Measurements from ENCODE around the gene SLC13A2.
"Not testable (repeated sequence)": the region's sequence is repeated elsewhere in the genome, so short reads cannot be mapped to it uniquely, and the experiment has no call there.

The SLC13A2 gene, protein sequence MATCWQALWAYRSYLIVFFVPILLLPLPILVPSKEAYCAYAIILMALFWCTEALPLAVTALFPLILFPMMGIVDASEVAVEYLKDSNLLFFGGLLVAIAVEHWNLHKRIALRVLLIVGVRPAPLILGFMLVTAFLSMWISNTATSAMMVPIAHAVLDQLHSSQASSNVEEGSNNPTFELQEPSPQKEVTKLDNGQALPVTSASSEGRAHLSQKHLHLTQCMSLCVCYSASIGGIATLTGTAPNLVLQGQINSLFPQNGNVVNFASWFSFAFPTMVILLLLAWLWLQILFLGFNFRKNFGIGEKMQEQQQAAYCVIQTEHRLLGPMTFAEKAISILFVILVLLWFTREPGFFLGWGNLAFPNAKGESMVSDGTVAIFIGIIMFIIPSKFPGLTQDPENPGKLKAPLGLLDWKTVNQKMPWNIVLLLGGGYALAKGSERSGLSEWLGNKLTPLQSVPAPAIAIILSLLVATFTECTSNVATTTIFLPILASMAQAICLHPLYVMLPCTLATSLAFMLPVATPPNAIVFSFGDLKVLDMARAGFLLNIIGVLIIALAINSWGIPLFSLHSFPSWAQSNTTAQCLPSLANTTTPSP

DNA sequence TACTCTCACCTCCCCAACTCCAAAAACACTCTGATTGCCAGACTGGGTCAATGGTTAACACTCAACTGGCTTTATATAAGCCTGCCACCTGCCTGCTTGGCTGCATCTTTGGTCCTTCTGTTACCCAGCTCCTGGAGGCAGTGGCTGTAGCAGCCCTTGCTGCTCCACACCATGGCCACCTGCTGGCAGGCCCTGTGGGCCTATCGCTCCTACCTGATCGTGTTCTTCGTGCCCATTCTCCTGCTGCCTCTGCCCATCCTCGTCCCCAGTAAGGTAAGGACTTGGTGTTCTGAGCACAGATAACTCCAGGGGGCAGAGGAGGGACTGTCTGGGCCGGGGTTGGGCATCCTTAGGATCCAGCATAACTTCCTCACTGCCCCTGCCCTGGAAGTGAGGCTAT, at the start of gene SLC13A2:
TSS of gene SLC13A2 (plus strand) at position 103 of the 400 bp plus-strand sequence. CDS start at position 172, 69 bp downstream.
- DNase-seq: no peak

DNA sequence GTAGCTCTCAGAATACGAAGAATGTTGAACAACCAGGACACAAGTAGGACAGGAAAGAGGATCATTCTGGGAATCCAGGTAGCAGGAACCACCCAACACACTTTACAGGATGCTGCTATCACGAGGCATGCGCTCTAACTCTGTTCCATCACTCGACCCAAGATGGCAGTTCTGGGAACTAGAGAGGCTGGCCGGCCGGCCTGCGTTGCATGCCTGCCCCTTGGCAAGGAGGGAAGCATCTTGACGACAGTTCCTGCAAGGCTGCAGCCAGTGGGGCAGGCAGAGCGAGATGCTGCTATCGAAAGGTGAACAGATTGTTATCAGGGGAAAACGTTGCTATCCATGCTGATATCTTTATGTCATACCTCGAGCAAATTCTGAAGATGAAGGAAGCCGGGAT, 48.2 kb upstream of the SLC13A2 start:
- DNase-seq: no peak

DNA sequence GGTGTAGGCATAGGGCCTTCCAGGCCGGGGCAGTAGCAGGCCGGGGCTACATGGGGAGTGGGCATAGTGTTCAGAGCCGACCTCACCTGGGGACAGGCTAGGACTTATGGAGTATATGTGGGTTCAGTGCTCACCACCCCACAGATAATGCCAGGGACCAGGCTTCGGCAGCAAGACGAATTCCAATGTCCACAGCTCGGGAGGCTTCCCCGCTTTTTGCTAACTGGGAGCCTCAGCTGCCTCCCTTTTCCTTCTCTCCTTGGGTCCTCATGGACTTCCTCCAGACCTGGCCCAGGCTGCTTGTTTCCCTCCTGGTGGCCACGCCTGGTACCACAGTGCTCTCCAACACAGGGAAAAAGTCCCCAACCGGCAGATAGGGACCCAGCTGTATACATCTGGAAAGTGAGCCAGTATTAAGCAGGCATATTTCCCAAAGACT, 47.3 kb upstream of the SLC13A2 start:
- no peak for DNase-seq

DNA sequence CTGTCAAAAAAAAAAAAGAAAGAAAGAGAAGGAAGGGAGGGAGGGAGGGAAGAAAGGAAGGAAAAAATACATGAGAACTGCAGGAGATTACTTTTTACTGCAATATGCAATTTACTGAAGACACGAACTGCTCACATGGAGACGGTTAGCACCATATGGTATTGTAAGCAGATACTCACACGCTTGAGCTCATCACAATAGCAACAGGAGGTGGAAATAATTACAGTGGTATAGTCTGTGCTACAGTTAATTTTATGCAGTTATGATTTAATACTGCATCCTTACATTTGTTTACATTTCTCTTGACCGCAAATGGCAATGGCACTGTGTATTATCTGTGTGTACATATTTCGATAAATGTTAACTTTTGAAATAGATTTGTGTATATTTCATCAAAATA, 46.1 kb upstream of the SLC13A2 start:
- no peak for DNase-seq

DNA sequence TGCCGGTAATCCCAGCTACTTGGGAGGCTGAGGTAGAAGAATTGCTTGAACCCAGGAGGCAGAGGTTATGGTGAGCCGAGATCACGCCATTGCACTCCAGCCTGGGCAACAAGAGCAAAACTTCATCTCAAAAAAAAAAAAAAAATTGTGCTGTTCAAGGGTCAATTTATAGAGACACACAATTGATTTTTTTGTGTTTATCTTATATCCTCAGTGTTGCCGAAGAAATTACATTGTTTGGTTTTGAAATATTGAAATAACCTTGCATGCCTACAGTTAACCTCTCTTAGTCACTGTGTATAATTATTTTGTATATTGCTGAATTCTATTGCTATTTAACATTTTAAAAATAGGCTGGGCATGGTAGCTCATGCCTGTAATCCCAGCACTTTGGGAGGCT, 45.5 kb upstream of the SLC13A2 start:
- not testable (repeated sequence) for DNase-seq

DNA sequence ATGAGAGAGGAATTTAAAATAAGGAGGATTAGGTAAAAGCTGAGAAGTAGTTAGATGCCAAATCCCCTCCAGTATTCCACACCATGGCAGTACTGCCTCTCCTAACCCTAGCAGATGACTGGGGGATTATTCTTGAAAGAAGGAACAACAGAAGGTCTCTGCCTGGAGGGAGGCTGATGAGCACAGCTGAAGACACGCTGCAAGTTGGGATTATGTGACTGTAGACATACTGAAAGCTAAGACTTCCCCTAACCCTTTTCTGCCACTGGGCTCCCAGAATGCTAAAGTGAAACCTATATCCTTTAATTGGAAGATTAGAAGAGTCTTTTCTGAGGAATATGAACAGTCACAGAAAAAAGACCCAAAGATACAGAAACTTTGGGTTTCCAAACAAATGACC, 39.7 kb upstream of the SLC13A2 start:
- DNase-seq: no peak

DNA sequence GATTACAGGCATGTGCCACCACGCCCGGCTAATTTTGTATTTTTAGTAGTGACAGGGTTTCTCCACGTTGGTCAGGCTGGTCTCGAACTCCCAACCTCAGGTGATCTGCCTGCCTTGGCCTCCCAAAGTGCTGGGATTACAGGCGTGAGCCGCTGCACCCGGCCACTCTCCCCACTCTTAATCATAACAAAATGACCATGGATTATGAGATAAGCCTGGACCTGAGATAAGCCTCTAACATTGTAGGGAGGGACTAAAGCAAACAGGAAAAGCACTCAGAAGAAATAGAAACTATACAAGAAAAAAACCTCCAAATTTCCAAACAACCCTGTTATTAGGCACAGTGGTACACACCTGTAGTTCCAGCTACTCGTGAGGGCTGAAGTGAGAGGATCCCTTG, 39.1 kb upstream of the SLC13A2 start:
- not testable (repeated sequence) for DNase-seq

DNA sequence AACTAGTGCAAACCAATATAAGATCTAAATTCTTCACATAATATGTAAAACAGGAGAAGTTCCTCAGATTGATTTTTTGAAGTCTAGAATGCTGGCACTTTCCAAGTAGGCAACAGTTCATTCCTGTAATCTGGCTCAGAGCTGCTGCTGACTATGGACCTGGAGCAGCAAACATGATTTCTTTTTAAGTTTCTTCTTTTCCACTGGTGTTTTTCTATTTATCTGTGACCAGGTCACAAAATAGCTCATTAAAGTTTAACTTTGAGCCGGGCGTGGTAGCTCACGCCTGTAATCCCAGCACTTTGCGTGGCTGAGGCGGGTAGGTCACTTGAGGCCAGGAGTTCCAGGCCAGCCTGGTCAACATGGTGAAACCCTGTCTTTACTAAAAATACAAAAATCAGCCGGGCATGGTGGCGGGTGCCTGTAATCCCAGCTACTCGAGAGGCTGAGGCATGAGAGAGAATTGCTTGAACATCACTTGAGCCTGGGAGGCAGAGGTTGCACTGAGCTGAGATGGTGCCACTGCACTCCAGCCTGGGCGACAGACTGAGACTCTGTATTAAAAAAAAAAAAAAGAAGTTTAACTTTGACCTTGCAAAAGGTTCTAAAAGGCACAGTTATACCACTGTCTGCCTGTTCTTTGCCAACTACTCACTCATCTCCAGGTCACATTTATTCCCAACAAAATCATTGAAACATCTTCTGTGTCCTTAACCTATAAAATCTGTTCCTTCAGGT, 29.4 kb upstream of the SLC13A2 start:
- DNase-seq: no peak

DNA sequence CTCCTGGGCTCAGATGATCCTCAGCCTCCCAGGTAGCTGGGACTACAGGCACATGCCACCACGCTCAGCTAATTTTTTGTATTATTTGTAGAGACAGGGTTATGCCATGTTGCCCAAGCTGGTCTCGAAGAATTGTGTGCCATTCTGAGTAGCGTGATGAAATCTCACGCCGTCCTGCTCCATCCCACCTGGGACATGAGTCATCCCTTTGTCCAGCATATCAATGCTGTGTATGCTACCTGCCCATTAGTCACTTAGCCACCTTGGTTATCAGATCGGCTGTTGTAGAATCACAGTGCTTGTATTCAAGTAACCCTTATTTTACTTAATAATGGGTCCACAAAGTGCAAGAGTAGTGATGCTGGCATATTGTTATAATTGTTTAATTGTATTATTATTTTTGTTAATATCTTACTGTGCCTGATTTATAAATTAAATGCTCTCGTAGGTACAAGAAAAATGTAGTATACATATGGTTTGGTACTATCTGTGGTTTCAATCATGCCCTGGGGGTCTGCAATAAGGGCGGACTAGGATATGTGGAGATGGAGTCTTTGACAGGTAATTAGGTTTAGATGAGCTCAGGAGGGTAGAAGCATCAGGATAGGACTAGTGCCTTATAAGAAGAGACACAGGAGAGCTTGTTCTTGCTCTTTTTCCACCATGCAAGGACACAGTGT, 26.6 kb upstream of the SLC13A2 start:
- no peak for DNase-seq

DNA sequence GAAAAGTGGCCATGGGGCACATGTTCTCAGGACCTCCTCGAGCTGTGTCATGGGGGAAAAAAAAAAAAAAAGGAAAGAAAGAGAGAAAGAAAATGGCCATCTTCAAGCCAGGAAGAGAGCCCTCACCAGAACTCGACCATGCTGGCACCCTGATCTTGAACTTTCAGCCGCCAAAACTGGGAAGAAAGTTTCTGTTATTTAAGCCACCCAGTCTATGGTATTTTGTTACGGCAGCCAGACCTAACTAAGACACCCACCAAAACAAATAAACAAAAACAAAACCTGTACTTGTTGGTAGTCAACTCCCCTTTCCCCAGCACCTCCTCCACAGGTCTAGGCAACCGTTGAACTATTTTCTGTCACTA, 26.1 kb upstream of the SLC13A2 start:
- DNase-seq: no peak

DNA sequence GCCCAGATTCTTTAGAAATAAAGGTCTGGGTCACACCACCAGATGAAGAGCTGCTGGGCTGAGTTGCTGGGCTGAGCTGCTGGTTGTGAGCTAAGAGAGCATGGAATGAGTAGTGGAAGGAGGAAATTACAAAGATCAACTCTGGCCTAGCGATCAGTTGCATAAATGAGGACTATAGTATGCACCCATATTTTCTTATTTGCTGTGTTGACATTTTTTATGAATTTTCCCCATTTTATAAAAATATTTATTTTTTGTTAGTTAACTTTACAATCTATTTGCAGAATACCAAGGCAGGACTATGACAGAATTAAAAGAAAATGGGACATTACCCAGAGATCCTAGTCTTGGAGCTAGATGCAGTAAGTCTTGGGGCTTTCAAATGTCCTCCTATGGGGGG, 23.6 kb upstream of the SLC13A2 start:
- DNase-seq: no peak

DNA sequence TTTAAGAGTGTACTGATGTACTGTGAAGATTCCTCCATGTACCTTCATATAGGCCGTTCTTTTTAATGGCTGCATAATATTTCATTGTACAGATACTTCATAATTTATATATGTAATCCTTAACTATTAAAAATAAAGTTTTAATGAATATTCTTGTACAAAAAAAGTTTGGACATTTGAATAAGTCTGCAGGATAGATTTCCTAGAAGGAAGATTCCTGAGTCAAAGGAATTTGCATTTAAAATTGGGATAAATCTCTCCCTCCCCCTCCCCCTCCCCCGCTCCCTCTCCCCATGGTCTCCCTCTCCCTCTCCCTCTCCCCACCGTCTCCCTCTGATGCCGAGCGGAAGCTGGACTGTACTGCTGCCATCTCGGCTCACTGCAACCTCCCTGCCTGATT, 15.6 kb upstream of the SLC13A2 start:
- no peak for DNase-seq

DNA sequence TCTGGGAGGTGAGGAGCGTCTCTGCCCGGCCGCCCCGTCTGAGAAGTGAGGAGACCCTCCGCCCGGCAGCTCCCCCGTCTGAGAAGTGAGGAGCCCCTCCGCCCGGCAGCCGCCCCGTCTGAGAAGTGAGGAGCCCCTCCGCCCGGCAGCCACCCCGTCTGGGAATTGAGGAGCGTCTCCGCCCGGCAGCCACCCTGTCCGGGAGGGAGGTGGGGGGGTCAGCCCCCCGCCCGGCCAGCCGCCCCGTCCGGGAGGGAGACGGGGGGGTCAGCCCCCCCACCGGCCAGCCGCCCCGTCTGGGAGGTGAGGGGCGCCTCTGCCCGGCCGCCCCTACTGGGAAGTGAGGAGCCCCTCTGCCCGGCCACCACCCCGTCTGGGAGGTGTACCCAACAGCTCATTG, 14.6 kb upstream of the SLC13A2 start:
- DNase-seq: not testable (repeated sequence)

DNA sequence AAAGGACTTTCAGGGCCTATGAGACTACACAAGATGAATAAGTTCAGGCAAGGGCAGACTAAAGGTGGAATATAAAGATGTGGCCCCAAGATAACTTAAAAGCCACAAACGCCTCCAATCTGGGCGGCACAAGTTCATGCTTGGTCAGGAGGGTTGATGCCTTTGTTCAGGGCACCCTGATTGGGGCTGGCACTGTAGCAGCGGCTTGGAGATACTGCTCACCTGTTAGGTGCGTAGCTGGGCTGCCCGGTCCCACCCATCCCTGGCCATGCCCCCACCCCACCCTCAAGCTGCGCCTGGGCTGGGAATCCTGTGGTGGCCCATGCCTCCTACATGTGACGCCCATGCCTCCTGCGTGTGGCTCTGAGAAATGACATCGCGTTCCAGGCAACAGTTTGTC, 12.5 kb upstream of the SLC13A2 start:
- no peak for DNase-seq

DNA sequence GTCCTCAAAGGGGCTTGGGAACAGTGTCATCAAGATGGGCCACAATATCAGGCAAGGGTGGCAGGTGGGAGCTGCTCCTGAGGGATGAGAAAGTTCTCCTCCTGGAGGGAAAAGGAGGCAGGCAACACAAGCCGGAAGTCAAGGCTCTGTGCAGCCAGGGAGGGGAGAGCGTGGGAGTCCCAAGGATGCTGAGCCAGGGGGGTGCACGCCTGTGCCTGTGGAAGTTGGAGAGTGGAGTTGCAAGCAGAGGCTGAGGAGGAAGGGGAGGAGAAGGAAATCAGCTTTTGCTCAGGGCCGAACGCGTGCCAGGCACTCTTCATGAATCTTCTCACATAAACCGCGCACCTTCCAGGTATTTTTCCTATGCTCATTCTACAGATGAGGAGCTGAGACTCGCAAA, 7.4 kb upstream of the SLC13A2 start:
- no peak for DNase-seq

DNA sequence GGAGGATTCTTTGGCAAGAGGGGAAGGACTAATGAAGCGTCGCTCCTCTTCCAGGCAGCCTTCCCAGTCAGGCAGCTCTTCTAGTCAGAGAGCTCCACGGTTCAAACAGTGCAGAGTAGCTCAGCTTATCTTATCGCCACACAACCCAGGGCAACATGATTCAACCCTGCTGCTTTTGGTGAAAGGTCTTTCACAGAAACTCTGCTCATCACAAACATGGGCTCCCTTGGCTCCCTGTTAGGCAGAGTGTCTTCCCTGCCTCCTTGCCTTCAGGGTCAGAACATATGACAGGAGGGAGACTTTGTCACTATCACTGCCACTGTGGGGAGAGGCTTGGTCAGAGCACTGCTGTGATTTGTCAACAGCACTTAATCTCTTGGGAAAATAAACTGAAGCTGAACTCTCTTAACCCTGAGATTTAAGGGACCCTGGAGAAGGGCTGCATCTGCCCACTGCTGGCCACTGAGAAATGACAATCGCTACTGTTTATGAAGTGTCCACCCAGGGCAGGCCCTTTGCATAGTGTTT, 6.9 kb upstream of the SLC13A2 start:
- DNase-seq: no peak

DNA sequence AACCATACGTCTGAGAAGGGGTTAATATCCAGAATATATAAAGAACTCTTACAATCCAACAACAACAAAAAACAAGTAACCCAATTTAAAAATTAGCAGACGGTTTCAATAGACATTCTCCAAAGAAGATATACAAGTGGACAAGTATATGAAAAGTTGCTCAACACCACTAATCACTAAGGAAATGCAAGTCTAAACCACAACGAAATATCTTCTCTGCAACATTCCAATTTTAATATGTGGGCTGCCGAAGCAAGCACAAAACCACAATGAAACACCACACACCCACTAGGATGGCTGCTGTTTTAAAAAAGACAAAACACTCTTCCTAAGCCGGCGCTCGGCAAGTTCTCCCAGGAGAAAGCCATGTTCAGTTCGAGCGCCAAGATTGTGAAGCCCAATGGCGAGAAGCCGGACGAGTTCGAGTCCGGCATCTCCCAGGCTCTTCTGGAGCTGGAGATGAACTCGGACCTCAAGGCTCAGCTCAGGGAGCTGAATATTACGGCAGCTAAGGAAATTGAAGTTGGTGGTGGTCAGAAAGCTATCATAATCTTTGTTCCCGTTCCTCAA, 5.9 kb upstream of the SLC13A2 start:
- no peak for DNase-seq

DNA sequence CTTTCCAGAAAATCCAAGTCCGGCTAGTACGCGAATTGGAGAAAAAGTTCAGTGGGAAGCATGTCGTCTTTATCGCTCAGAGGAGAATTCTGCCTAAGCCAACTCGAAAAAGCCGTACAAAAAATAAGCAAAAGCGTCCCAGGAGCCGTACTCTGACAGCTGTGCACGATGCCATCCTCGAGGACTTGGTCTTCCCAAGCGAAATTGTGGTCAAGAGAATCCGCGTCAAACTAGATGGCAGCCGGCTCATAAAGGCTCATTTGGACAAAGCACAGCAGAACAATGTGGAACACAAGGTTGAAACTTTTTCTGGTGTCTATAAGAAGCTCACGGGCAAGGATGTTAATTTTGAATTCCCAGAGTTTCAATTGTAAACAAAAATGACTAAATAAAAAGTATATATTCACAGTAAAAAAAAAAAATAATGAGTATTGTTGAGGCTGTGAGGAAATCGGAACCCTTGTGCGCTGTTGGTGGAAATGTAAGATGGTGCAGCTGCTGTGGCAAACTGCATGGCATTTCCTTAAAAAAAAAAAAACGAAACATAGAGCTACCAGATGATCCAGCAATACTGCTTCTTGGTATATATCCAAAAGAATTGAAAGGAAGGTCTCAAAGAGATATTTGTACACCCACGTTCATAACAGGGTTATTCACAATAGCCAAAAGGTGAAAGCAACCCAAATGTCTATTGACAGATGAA, 5.3 kb upstream of the SLC13A2 start:
- DNase-seq: not testable (repeated sequence)

DNA sequence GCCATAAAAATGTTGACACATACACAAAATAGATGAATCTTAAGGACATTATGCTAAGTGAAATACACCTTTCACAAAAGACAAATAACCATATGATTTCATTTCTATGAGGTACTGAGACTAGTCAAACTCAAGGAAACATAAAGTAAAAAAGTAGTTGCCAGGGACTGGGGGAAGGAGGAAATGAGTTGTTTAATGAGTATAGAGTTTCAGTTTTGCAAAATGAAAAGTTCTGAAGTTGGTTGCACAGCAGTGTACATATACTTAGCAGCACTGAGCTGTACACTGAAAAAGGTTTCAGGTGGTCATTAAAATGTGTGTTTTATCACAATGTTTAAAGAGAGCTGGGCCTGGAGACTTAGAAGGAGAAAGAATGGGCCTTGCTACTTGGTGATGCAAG, 4.7 kb upstream of the SLC13A2 start:
- DNase-seq: no peak

DNA sequence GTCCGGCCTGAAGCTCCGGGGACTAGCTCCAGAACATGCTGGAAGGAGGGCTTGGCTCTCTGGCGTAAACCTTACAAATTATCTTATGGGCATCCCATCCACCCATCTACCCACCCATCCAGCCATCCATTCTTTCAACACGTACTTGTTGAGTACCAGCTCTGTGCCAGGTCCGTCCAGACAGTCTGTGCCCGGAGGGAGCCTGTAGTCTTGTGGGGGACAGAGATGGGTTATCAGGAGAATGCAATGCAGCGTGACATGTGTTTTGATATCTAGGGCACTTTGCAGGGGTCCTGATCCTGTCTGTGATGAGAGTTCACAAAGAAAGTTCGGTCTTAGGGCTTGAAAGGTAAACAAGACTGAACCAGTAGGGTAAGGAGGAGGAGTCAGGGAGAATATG, 4.1 kb upstream of the SLC13A2 start:
- DNase-seq: no peak

DNA sequence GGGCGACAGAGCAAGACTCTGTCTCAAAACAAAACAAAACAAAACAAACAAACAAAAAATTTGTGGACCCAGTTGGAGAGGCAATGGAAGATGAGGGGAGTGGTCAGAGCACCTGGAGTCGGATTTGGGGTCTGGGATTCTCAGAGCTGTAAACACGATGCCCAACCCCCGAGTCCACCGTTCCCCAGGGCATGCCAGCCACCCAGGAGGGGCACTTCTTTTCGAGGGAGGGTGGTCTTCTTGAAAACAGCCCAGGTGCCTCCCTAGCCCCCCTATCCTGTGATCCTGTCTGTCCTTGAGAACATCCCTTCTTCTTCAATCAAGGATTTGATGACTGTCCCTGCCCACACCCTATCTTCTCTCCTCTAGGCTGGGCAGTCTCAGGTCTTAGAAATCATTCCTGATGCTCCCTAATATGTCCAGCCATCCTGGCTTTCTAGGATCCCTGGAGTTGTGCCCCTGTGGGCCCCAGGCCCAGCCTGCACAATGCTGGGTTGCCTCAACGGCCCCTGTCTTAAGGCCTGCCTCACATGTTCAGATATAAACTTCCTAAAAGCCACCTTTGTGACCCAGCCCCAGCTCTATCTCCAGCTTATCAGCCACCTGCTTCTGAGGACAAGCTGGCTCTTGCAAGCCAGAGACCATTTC, 3.1 kb upstream of the SLC13A2 start:
- DNase-seq: no peak

DNA sequence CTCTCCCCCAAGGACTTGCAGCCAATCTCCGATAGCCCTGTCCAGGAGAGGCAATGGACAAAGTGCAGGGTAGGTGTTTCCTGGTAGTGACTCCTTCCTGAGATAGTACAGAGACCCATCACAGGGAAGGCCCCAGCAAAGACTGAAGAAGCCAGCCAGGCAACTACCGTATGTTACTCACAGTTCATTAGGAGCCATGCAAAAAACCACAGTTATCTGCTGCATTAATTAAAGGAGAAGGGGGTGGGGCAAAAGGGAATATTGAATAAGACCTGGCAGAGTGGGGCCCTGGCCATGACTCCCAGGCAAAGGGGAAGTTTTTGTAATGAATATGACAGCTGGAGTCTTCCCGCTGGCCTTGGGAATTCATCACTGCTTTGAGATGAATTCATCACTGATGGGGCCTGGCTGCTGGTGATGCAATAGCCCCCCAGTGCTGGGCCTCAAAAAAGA, 2.5 kb upstream of the SLC13A2 start:
- DNase-seq: no peak

Data from activated gamma-delta T cell treated with Interleukin-2 at 50 U/mL for 16 hours (primary cell).